Suprapubic skin (tissue), 3 donors: ENCODE measurements around the gene ENGASE.

Experiments
- POLR2AphosphoS5 ChIP-seq, 3 donors: sonication (generic); formaldehyde crosslinking; IDR thresholded peaks; one replicate each; pipeline ENCODE4 v1.6.1; 2017; ENCODE audit warnings: antibody characterized with exemption in 3 of 3
- TF ChIP-seq, protein P1 (sequence below), 2 donors: fragments of 200-600 bp in 1 of 2; fragments of 450-650 bp in 1 of 2; sonication (generic) in 1 of 2; IDR thresholded peaks; one replicate each; pipeline ENCODE4 v1.5.1; 2016 to 2019; ENCODE audit warnings: antibody characterized with exemption in 2 of 2, mild to moderate bottlenecking in 1 of 2, moderate library complexity in 1 of 2

- TF ChIP-seq, protein P1, sequence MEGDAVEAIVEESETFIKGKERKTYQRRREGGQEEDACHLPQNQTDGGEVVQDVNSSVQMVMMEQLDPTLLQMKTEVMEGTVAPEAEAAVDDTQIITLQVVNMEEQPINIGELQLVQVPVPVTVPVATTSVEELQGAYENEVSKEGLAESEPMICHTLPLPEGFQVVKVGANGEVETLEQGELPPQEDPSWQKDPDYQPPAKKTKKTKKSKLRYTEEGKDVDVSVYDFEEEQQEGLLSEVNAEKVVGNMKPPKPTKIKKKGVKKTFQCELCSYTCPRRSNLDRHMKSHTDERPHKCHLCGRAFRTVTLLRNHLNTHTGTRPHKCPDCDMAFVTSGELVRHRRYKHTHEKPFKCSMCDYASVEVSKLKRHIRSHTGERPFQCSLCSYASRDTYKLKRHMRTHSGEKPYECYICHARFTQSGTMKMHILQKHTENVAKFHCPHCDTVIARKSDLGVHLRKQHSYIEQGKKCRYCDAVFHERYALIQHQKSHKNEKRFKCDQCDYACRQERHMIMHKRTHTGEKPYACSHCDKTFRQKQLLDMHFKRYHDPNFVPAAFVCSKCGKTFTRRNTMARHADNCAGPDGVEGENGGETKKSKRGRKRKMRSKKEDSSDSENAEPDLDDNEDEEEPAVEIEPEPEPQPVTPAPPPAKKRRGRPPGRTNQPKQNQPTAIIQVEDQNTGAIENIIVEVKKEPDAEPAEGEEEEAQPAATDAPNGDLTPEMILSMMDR (IDR thresholded peaks at IDR 0.05), result no peak
- TF ChIP-seq POLR2AphosphoS5 (IDR thresholded peaks at IDR 0.05), result no peak
These were observed 19.6 kb downstream of the ENGASE start for GRCh38 chr17:79094261-79094660.
